Mucosa of descending colon (tissue), 3 donors: ENCODE measurements around the gene ORC1. TPM values are rescaled to one million over a fixed set of nuclear protein-coding genes. Genes with fewer than 3 reads are reported as not detected.

Experiments used
- ATAC-seq: fragments of 200-7000 bp; cut with Tn5 transposase; one replicate; pipeline ENCODE4 v1.9.1; 2020; ENCODE audit warnings: mild to moderate bottlenecking, moderate library complexity
- DNase-seq, 3 donors: peaks; one replicate each; pipeline ENCODE4 v3.0.0-alpha.2; 2020
- H3K36me3 ChIP-seq: fragments of 200-600 bp; one replicate; pipeline ENCODE4 v1.8.0; 2021; ENCODE audit warnings: low read depth, mild to moderate bottlenecking
- H3K4me1 ChIP-seq: fragments of 200-600 bp; one replicate; pipeline ENCODE4 v1.8.0; 2021; ENCODE audit warnings: low read depth, mild to moderate bottlenecking
- H3K4me3 ChIP-seq: fragments of 200-600 bp; one replicate; pipeline ENCODE4 v1.8.0; 2021; ENCODE audit warnings: mild to moderate bottlenecking
- H3K9me3 ChIP-seq: fragments of 200-600 bp; one replicate; pipeline ENCODE4 v1.8.0; 2021; ENCODE audit warnings: mild to moderate bottlenecking
- intact Hi-C, 2 donors: fragments of 100-400 bp; cut with DNase I in 1 of 2; cut with micrococcal nuclease in 1 of 2; formaldehyde crosslinking; loops; one replicate each; pipeline versions ENCODE4 v1.11.0 to v1.11.1; 2022; cut with DNase I, micrococcal nuclease
- total RNA-seq, 3 donors: library from RNA; stranded (reverse); fragmentation: NEBNext Ultra II Directional in 2 of 3; extraction: Animal tissue kit (Norgen Biotek cat#: 25700) in 2 of 3; gene quantifications; one replicate each; pipeline versions ENCODE4 v1.2.1 to v1.2.4, GENCODE V29; 2021 to 2023
- TF ChIP-seq, protein P1 (sequence below): fragments of 200-600 bp; IDR thresholded peaks from one replicate; pipeline ENCODE4 v1.8.0; 2022; ENCODE audit warnings: antibody characterized with exemption, mild to moderate bottlenecking
- donor health status: DM: no; HTN: no; CAD: no; lungs with moderate emphysema.
- donor health status: DM: no; HTN: no; CAD: no.
- donor health status: DM: no; HTN: yes; CAD: no.

Gene ORC1
- total RNA-seq, 3 donors from 2014 or later, result 1.1 to 7.6 (median 2.1) TPM

DNA sequence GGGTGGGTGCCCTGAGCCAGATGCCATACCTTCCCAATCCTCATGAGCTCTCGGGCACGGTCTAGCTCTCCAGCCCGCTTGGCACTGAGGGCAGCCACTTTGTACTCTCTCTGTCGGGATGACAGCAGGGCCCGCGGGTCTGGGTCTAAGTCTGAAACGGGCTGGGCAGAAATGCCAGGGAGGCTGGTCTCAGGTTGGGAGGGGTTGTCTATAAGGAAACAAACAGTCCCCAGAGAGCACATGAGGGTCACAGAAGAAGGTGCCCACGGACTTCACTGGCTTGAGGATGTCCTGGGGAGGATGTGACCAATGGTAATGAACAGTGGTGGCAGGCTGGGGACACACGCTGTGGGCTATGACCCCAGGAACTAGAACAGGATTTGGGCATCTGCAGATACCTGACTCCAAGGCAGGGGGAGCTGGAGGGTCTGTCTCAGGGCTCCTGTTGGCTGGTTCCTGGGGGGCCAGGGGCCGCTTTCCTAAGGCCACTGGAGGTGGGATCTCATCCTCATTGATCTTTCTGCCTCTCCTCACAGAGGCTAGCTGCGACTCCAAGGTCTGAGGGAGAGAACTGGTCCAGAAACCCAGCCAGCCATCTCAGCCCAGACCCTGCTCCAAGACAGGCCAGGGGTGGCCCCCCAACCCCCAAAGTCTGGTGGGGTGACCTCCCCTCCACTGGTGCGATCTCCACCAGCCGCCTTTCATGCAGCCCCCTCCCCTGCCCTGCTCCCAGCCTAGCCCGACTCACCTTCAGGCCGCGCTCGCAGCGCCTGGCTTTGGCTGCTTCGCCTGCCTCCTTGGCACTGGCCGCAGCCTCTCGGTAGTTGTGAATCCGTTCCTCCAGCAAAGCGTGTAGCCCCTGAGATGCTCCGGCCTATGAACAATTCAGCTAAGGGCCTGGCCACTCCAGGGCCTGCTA lies 44.3 kb downstream of the ORC1 start:
- ATAC-seq (no peak), DNase-seq (no peak)
- Histone ChIP-seq H3K4me3 (no peak overlapping the region), H3K9me3 (no peaks in the 10 kb centered on the region), H3K36me3 (peaks cover 20% of the 10 kb centered on the region), H3K4me1 (peaks cover 6% of the 10 kb centered on the region)
- intact Hi-C loops, result no loop called here
- TF ChIP-seq, protein P1, sequence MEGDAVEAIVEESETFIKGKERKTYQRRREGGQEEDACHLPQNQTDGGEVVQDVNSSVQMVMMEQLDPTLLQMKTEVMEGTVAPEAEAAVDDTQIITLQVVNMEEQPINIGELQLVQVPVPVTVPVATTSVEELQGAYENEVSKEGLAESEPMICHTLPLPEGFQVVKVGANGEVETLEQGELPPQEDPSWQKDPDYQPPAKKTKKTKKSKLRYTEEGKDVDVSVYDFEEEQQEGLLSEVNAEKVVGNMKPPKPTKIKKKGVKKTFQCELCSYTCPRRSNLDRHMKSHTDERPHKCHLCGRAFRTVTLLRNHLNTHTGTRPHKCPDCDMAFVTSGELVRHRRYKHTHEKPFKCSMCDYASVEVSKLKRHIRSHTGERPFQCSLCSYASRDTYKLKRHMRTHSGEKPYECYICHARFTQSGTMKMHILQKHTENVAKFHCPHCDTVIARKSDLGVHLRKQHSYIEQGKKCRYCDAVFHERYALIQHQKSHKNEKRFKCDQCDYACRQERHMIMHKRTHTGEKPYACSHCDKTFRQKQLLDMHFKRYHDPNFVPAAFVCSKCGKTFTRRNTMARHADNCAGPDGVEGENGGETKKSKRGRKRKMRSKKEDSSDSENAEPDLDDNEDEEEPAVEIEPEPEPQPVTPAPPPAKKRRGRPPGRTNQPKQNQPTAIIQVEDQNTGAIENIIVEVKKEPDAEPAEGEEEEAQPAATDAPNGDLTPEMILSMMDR, result no peak

DNA sequence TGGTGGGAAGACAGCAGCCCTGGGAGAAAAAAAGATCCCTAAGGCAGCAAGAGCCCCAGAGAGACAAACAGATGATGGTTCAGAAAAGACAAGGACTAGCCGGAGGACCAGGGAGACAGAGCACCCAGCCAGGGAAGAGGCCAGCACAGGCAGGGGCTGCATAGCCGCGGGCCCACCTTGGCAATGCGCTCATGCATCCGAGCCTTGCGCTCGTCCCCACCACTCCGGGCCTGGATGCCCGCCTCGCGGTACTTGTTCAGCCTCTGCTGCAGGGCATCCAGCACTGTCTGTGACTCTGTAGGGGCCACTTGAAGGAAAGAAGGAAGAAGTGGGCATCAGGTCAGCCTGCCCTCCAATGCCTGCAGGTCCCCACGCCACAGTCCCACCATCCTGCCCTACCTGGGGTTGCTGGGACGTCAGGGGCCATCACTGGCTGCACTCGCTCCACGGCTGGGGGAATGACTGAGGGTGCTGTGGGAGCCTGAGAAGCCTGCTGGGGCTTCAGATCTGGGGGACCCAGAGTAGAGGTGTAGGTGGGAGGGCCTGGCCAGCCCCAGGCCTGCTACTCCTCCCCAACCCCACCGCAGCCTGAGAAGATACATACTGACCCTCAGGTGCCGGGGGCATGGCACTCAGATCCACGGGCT lies 45.2 kb downstream of the ORC1 start:
- DNase-seq (no peak), ATAC-seq (no peak)
- Histone ChIP-seq H3K36me3 (peaks cover 20% of the 10 kb centered on the region), H3K4me1 (no peaks in the 10 kb centered on the region), H3K4me3 (no peak overlapping the region), H3K9me3 (no peaks in the 10 kb centered on the region)
- intact Hi-C loops, result no loop called here
- TF ChIP-seq, protein P1, result no peak

DNA sequence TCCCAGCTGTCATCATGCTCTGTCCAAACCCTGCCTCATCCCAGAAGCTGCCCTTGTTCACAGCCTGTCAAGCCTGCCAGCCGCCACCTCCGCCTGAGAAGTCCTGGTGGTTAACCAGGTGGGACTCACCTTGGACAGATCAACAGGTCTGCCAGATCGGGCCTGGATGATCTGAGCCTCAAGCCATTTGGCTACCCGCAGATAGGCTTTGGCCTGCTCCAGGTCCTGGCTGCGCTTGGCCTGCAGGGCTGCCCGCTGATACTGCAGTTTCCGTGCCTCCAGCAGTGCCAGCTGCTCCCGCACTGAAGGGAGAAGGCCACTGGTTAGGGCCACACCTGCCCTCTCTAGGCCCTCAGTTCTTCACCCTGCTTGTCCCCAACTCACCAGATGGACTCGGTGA lies 46.8 kb downstream of the ORC1 start:
- no peak for ATAC-seq
- intact Hi-C loops, result no loop called here
- no peak for DNase-seq
- Histone ChIP-seq H3K9me3 (no peaks in the 10 kb centered on the region), H3K4me3 (no peak overlapping the region), H3K36me3 (peaks cover 20% of the 10 kb centered on the region), H3K4me1 (no peaks in the 10 kb centered on the region)
- TF ChIP-seq, protein P1, result no peak

DNA sequence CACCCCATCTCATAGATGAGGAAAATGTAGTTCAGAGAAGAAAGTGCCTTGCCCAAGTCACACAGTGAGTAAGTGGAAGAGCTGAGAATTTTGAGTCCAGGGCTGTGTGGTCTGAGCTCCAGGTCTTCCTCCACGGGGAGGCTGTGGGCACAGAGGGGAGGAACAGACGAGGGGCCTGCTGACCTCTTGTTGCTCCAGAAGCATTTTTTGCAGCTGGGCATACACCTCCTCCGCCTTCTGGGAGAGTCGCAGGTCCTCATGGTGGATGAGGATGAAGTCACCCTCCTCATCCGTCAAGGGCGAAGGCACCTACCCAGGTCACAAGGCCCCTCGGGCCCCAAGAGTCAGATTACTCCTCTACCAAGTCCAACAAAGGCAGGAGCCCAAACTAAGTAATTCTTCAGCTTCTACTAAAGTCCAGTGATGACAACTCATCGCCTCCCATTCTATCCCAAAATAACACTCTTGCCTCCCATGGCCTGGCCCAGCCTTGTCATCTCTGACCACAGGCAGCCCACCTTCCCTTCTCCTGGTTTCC lies 47.3 kb downstream of the ORC1 start:
- peaks cover 20% of the 10 kb centered on the region for H3K36me3 ChIP-seq
- intact Hi-C loops, result no loop called here
- no peak for DNase-seq

DNA sequence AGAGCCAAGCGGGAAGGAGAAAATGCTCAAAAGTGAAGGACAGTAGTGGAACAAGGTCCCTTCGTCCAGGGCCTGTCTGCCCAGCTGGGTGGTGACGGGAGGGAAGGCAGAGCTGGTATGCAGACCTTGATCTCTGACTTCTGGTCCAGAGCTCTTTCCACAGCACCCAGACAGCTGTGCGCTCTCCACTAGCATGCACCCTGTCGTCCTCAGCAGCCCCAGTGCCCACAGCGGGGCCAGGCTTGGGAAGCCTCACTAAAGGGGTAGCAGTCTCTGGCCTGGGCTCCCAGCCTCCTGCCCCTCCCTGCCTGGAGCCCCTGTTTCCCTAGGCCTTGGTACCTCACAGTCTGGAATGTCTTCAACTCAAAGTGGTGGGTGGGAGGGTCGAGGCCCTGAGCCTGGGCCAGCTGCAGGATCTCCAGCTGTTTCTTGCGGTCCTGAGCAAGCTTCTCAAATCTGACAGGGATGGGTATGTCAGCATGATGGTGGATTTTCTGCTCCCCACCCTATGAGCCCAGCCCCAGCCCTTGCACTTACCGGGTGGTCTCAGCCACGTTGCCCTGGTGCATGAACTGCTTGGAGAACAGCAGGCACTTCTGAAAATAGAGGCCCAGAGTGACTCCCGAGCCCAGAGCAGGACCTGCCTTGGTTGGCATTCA lies 48.2 kb downstream of the ORC1 start:
- no peak overlapping the region for H3K4me3 ChIP-seq
- intact Hi-C loops, result no loop called here

More for the DNA sequence above, 47.3 kb downstream of the ORC1 start:
- ATAC-seq, result no peak
- TF ChIP-seq, protein P1, result no peak
- Histone ChIP-seq H3K9me3 (no peaks in the 10 kb centered on the region), H3K4me3 (no peak overlapping the region), H3K4me1 (no peaks in the 10 kb centered on the region)

More for the DNA sequence above, 48.2 kb downstream of the ORC1 start:
- Histone ChIP-seq H3K9me3 (no peaks in the 10 kb centered on the region), H3K4me1 (no peaks in the 10 kb centered on the region), H3K36me3 (peaks cover 20% of the 10 kb centered on the region)
- no peak for ATAC-seq
- TF ChIP-seq, protein P1, result no peak
- DNase-seq, result no peak
